Neuronal stem cell (in vitro differentiated cells): Measurements from ENCODE around the gene MOB1A.
A peak's percentile ranks its signal among the peaks of the same experiment; 100 is the strongest.

Experiments used
- DNase-seq: peaks from one replicate; pipeline ENCODE4 v3.0.0-alpha.2; 2013; ENCODE audit warnings: low spot score
- H2AFZ ChIP-seq: one replicate; pipeline ENCODE4 v1.6.1; 2013; ENCODE audit warnings: mild to moderate bottlenecking, low read length, inconsistent platforms
- H2AK5ac ChIP-seq: 2 replicates; pipeline ENCODE4 v1.6.1; 2013; ENCODE audit warnings: low read depth, mild to moderate bottlenecking, inconsistent platforms, low read length, moderate library complexity, mixed read lengths
- H2BK120ac ChIP-seq: 2 replicates; pipeline ENCODE4 v1.6.1; 2013; ENCODE audit warnings: low read depth, mild to moderate bottlenecking, inconsistent platforms, low read length, moderate library complexity, mixed read lengths
- H2BK12ac ChIP-seq: one replicate; pipeline ENCODE4 v1.6.1; 2013; ENCODE audit warnings: low read length, inconsistent platforms
- H2BK15ac ChIP-seq: 2 replicates; pipeline ENCODE4 v1.6.1; 2013; ENCODE audit warnings: mild to moderate bottlenecking, low read length, inconsistent platforms, mixed read lengths
- H2BK5ac ChIP-seq: one replicate; pipeline ENCODE4 v1.6.1; 2013; ENCODE audit warnings: inconsistent platforms, mild to moderate bottlenecking, low read length, moderate library complexity
- H3K14ac ChIP-seq: one replicate; pipeline ENCODE4 v1.6.1; 2013; ENCODE audit warnings: low read length, inconsistent platforms
- H3K18ac ChIP-seq: 2 replicates; pipeline ENCODE4 v1.6.1; 2013; ENCODE audit warnings: low read length, inconsistent platforms
- H3K23ac ChIP-seq: 2 replicates; pipeline ENCODE4 v1.6.1; 2013; ENCODE audit warnings: low read depth, mild to moderate bottlenecking, mixed read lengths, low read length, inconsistent platforms; ENCODE audit not compliant: poor library complexity
- H3K27ac ChIP-seq: replicated peaks from 3 replicates; pipeline ENCODE4 v1.5.1; 2013; ENCODE audit warnings: low read length, inconsistent platforms
- H3K27me3 ChIP-seq, 3 experiments: 2 replicates each; pipeline ENCODE4 v1.6.1; 2013; ENCODE audit warnings: low read length in 3 of 3, mild to moderate bottlenecking in 2 of 3, inconsistent platforms in 1 of 3, low read depth in 1 of 3, mixed read lengths in 1 of 3, moderate library complexity in 1 of 3; ENCODE audit not compliant: control insufficient read depth in 3 of 3, insufficient read depth in 3 of 3
- H3K36me3 ChIP-seq, 2 donors: replicated peaks in 1 of 2; 2 replicates each; pipeline ENCODE4 v1.6.1; 2013; ENCODE audit warnings: low read length in 2 of 2; ENCODE audit not compliant: control insufficient read depth in 2 of 2, insufficient read depth in 2 of 2
- H3K4ac ChIP-seq: 2 replicates; pipeline ENCODE4 v1.6.1; 2013; ENCODE audit warnings: inconsistent platforms, mild to moderate bottlenecking, low read length, moderate library complexity
- H3K4me1 ChIP-seq, 2 donors: 1 replicate in 1 of 2; 2 replicates in 1 of 2; pipeline ENCODE4 v1.6.1; 2013; ENCODE audit warnings: low read length in 2 of 2, low read depth in 1 of 2; ENCODE audit not compliant: control insufficient read depth in 2 of 2, insufficient read depth in 1 of 2
- H3K4me2 ChIP-seq: one replicate; pipeline ENCODE4 v1.6.1; 2013; ENCODE audit warnings: mild to moderate bottlenecking, low read length, inconsistent platforms; ENCODE audit not compliant: insufficient read depth, poor library complexity, severe bottlenecking
- H3K4me3 ChIP-seq, 2 donors: 2 replicates each; pipeline ENCODE4 v1.5.1; 2013; ENCODE audit warnings: low read length in 2 of 2, mild to moderate bottlenecking in 2 of 2, inconsistent platforms in 1 of 2, moderate library complexity in 1 of 2
- H3K79me1 ChIP-seq: one replicate; pipeline ENCODE4 v1.6.1; 2013; ENCODE audit warnings: low read depth, mild to moderate bottlenecking, inconsistent platforms, low read length, moderate library complexity
- H3K9ac ChIP-seq: one replicate; pipeline ENCODE4 v1.6.1; 2013; ENCODE audit warnings: mild to moderate bottlenecking, low read depth, low read length, inconsistent platforms; ENCODE audit not compliant: poor library complexity
- H3K9me3 ChIP-seq, 2 donors: replicated peaks in 1 of 2; 2 replicates each; pipeline versions ENCODE3 to v1.6.1; 2013; ENCODE audit warnings: low read length in 2 of 2, mild to moderate bottlenecking in 2 of 2, inconsistent platforms in 1 of 2, low read depth in 1 of 2, mixed read lengths in 1 of 2, moderate library complexity in 1 of 2; ENCODE audit not compliant: control insufficient read depth in 2 of 2, insufficient read depth in 1 of 2
- H4K8ac ChIP-seq: one replicate; pipeline ENCODE4 v1.6.1; 2013; ENCODE audit warnings: low read depth, mild to moderate bottlenecking, inconsistent platforms, low read length, moderate library complexity
- H4K91ac ChIP-seq: one replicate; pipeline ENCODE4 v1.6.1; 2013; ENCODE audit warnings: low read length, low read depth, mild to moderate bottlenecking, inconsistent platforms; ENCODE audit not compliant: poor library complexity
- WGBS, 2 donors: extraction: QIAGEN DNeasy Blood & Tissue Kit; methylation state at CpG; one replicate each; pipeline ENCODE4 v1.1.7; 2013; ENCODE audit warnings: missing lambda C conversion rate in 2 of 2, mixed read lengths in 1 of 2; ENCODE audit not compliant: insufficient read length in 2 of 2, insufficient replicate concordance in 1 of 2; ENCODE audit errors: extremely low coverage in 2 of 2; 5-methylcytosine and 5-hydroxymethylcytosine counted together

MOB1A gene

DNA sequence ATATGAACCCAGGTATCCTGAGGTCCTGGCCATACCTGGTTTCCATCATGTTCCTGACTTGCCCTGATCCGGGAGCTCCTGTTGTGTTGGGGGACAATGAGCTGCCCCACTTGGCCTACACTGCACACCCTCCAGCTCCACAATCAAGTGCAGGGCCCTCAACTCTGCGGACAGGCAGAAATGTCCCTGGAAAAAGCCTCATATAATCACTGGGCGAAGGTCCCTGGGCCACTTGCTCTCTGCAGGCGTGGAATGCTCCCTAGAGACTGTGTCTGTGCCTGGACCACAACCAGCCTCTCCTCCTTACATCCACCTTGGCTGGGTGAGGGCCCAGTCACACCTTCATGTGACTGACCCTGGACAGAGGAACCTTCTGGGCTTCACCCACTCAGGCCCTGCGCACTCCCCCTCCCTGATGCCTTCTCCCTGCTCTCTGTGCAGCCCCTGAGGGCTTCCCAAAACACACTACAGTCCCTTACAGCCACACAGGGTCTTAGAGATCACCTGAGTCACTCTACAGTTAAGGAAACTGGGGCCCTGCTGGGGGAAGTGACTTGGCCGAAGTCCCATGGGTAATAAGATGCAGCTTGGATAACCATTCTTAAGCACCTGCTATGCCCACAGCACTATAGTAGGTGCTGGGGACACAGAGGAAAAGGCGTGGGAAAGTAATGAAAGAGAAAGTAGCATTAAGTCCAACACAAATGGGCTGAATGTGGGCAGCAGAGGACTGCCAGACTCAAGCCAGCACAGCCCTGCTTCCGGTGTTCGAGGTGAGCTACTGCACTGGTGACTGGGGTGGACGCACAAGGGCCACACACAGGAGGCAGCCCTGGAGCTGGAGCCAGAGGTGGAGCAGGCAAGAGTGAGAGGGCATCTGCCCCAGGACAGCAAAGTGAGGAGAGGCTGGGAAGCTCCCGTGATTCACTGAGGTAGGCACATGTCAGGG lies 40.8 kb downstream of the MOB1A start:
- Histone ChIP-seq H3K27me3 (no peaks in the 10 kb centered on the region), H3K4ac (no peak overlapping the region), H3K27ac (no peak overlapping the region), H4K91ac (no peak overlapping the region), H2BK5ac (no peak overlapping the region), H3K14ac (no peak overlapping the region), H3K4me1 (no peaks in the 10 kb centered on the region), H3K9me3 (no peaks in the 10 kb centered on the region), H2AFZ (no peak overlapping the region), H3K4me2 (no peak overlapping the region), H2BK12ac (no peak overlapping the region), H3K36me3 (peaks cover 14 to 62% of the 10 kb centered on the region in 2 donors), H3K9ac (peak overlapping the region; percentile 47), H4K8ac (no peak overlapping the region), H2BK15ac (no peak overlapping the region), H2BK120ac (no peak overlapping the region), H2AK5ac (no peak overlapping the region), H3K79me1 (peaks cover 7% of the 10 kb centered on the region), H3K23ac (peak overlapping the region; percentile 6), H3K4me3 (no peak overlapping the region), H3K18ac (no peak overlapping the region)
- no CpG with 5 or more reads among the region's 11 CpGs for WGBS, 2 donors
- no peak for DNase-seq

DNA sequence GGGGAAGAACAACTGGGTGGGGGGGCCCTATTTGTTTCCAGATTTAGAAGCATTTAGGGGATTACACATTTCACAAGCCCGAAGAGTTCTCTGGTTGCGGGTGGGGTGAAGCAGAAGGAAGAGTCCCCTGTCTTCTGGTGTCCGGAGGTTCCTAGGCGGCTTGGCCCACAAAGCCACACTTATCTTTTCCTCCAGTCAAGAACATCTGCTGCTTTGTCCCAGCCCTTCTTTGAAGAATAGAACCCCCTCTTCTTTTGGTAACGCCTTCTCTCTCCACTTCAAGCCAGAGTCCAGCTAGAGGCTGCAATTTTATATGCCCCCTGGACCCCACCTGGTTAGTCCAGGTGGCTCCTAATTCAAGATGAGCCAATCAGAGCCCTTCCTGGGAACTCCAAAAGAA lies 46.8 kb downstream of the MOB1A start:
- no peak overlapping the region for H2BK12ac ChIP-seq
- H3K36me3 ChIP-seq: peaks cover 4 to 28% of the 10 kb centered on the region in 2 donors
- H3K9me3 ChIP-seq: no peaks in the 10 kb centered on the region
- no peak overlapping the region for H3K14ac ChIP-seq
- H2BK120ac ChIP-seq: no peak overlapping the region
- no peak overlapping the region for H3K27ac ChIP-seq
- no peak overlapping the region for H4K8ac ChIP-seq
- WGBS, 2 donors: no CpG with 5 or more reads among the region's 5 CpGs
- H3K9ac ChIP-seq: no peak overlapping the region
- no peak overlapping the region for H3K4ac ChIP-seq
- no peaks in the 10 kb centered on the region for H3K27me3 ChIP-seq
- no peak overlapping the region for H4K91ac ChIP-seq
- no peak overlapping the region for H2BK15ac ChIP-seq
- H3K4me3 ChIP-seq: no peak overlapping the region
- no peaks in the 10 kb centered on the region for H3K79me1 ChIP-seq
- H2AK5ac ChIP-seq: no peak overlapping the region
- H3K23ac ChIP-seq: no peak overlapping the region
- H3K18ac ChIP-seq: no peak overlapping the region
- H2BK5ac ChIP-seq: no peak overlapping the region
- H2AFZ ChIP-seq: no peak overlapping the region
- no peak overlapping the region for H3K4me2 ChIP-seq
- H3K4me1 ChIP-seq: no peaks in the 10 kb centered on the region
- DNase-seq: no peak

DNA sequence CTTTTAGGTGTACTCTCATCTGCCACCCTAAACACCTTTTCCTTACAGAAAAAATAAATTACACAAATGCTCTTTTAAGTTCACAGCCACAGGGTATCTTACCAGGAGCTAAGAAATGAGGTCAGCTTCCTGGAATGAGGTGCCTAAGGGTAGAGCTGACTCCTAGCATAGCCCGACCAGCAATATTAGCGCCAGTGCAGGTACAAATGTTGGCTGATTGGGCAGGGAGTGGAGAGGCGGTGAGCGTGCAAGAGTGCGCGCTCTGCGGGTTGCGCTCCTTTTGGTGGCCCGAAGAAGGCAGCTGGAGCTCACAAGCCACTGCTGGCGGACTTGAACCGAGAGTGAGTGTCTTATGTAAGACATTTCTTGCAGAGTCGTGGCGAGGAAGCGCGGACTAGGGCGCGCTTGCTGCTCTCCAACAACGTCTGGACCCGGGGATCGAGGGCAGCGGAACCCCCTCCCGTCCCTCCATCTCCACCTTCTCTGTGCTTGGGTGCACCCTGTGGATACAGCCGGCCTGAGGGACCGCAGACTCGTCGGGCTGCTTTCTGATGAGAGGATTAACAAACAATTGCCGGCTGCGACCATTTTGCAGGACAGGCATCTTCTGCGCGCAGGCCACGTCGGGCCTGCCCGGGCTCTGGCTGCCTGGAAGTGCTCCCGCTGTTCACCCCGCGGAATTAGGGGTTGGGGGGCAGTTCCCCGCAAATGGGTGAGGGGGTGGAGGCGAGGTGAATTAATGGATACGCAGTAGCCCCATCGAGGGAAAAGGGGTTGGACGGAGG lies 48.3 kb downstream of the MOB1A start:
- Histone ChIP-seq H3K23ac (peak overlapping the region; percentile 40), H3K4ac (no peak overlapping the region), H3K9me3 (no peaks in the 10 kb centered on the region), H2AFZ (no peak overlapping the region), H3K27me3 (no peaks in the 10 kb centered on the region), H2BK12ac (no peak overlapping the region), H4K91ac (no peak overlapping the region), H3K36me3 (peaks cover 4 to 21% of the 10 kb centered on the region in 2 donors), H3K27ac (no peak overlapping the region), H3K79me1 (no peaks in the 10 kb centered on the region), H2BK120ac (no peak overlapping the region), H3K9ac (no peak overlapping the region), H3K14ac (no peak overlapping the region), H4K8ac (no peak overlapping the region), H2BK5ac (no peak overlapping the region), H2BK15ac (no peak overlapping the region), H3K18ac (peak overlapping the region; percentile 8), H3K4me2 (no peak overlapping the region), H3K4me3 (no peak overlapping the region), H2AK5ac (peak overlapping the region; percentile 73), H3K4me1 (no peaks in the 10 kb centered on the region)
- no peak for DNase-seq
- no CpG with 5 or more reads among the region's 41 CpGs for WGBS, 2 donors

DNA sequence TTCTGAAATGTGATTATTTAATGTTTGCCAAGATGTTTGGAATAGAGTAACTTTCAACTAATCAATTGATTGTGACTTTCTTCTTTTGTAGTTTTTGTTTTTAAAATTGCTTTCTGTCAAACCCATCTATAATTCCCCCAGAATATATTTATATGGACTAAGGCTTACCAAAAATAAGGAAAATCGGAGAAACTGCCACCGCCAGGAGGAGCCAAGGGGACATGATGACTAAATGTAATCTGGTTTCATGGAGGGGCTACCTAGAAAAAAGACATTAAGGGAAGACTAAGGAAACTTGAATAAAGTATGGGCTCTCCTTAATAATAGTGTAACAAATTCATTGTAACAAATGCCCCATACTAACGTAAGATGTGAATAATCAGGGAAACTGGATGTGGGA lies 50.5 kb downstream of the MOB1A start:
- no peak overlapping the region for H3K4ac ChIP-seq
- H4K91ac ChIP-seq: no peak overlapping the region
- no peak overlapping the region for H3K23ac ChIP-seq
- H3K4me2 ChIP-seq: no peak overlapping the region
- H3K4me3 ChIP-seq: no peak overlapping the region
- no peak for DNase-seq
- no peak overlapping the region for H4K8ac ChIP-seq
- H3K9ac ChIP-seq: no peak overlapping the region
- H3K4me1 ChIP-seq: no peaks in the 10 kb centered on the region
- H3K14ac ChIP-seq: no peak overlapping the region
- peaks cover 0 to 4% of the 10 kb centered on the region in 2 donors for H3K9me3 ChIP-seq
- no peaks in the 10 kb centered on the region for H3K79me1 ChIP-seq
- no peak overlapping the region for H2BK5ac ChIP-seq
- H2BK15ac ChIP-seq: no peak overlapping the region
- H3K27me3 ChIP-seq: no peaks in the 10 kb centered on the region
- H3K18ac ChIP-seq: no peak overlapping the region
- H2BK120ac ChIP-seq: no peak overlapping the region
- H2BK12ac ChIP-seq: no peak overlapping the region
- WGBS, 2 donors: no CpG with 5 or more reads among the region's 3 CpGs
- H2AK5ac ChIP-seq: no peak overlapping the region
- H3K36me3 ChIP-seq: peaks cover 0 to 2% of the 10 kb centered on the region in 2 donors
- H2AFZ ChIP-seq: no peak overlapping the region
- no peak overlapping the region for H3K27ac ChIP-seq
